GM06990 (cell line): ENCODE data around the gene ACE.
A peak's percentile ranks its signal among the peaks of the same experiment; 100 is the strongest.

ENCODE experiments used
- DNase-seq: peaks from one replicate; pipeline ENCODE4 v3.0.0-alpha.2; 2011; ENCODE audit not compliant: insufficient read length; ENCODE audit errors: extremely low read depth
- H3K27me3 ChIP-seq: replicated peaks from 2 replicates; pipeline ENCODE4 v1.6.0; 2011; ENCODE audit warnings: low read length; ENCODE audit not compliant: control insufficient read depth, insufficient read depth
- H3K36me3 ChIP-seq: 2 replicates; pipeline ENCODE4 v1.5.1; 2011; ENCODE audit warnings: low read length; ENCODE audit not compliant: control insufficient read depth, insufficient read depth
- H3K4me3 ChIP-seq: replicated peaks from 2 replicates; pipeline ENCODE4 v1.5.1; 2011; ENCODE audit warnings: low read depth, mild to moderate bottlenecking, control low read depth, low read length
- TF ChIP-seq, protein P1 (sequence below): IDR thresholded peaks from 2 replicates; pipeline ENCODE4 v1.5.1; 2011; ENCODE audit warnings: low read length, control low read depth, mild to moderate bottlenecking, inconsistent platforms; ENCODE audit not compliant: insufficient read depth, poor library complexity, severe bottlenecking

The ACE gene

GRCh38 chr17:63496663-63497400 lies 20.0 kb downstream of the ACE start:
- H3K36me3 ChIP-seq, result no peaks in the 10 kb centered on the region
- TF ChIP-seq, protein P1, sequence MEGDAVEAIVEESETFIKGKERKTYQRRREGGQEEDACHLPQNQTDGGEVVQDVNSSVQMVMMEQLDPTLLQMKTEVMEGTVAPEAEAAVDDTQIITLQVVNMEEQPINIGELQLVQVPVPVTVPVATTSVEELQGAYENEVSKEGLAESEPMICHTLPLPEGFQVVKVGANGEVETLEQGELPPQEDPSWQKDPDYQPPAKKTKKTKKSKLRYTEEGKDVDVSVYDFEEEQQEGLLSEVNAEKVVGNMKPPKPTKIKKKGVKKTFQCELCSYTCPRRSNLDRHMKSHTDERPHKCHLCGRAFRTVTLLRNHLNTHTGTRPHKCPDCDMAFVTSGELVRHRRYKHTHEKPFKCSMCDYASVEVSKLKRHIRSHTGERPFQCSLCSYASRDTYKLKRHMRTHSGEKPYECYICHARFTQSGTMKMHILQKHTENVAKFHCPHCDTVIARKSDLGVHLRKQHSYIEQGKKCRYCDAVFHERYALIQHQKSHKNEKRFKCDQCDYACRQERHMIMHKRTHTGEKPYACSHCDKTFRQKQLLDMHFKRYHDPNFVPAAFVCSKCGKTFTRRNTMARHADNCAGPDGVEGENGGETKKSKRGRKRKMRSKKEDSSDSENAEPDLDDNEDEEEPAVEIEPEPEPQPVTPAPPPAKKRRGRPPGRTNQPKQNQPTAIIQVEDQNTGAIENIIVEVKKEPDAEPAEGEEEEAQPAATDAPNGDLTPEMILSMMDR, result no peak
- H3K4me3 ChIP-seq, result no peak overlapping the region
- no peak for DNase-seq
- no peaks in the 10 kb centered on the region; the same call in 1 of the 2 replicates for H3K27me3 ChIP-seq

GRCh38 chr17:63497708-63498483 lies 21.0 kb downstream of the ACE start:
- Histone ChIP-seq H3K36me3 (no peaks in the 10 kb centered on the region), H3K27me3 (no peaks in the 10 kb centered on the region; the same call in 1 of the 2 replicates), H3K4me3 (no peak overlapping the region)
- DNase-seq, result no peak
- TF ChIP-seq, protein P1, result peak; percentile 26

DNA sequence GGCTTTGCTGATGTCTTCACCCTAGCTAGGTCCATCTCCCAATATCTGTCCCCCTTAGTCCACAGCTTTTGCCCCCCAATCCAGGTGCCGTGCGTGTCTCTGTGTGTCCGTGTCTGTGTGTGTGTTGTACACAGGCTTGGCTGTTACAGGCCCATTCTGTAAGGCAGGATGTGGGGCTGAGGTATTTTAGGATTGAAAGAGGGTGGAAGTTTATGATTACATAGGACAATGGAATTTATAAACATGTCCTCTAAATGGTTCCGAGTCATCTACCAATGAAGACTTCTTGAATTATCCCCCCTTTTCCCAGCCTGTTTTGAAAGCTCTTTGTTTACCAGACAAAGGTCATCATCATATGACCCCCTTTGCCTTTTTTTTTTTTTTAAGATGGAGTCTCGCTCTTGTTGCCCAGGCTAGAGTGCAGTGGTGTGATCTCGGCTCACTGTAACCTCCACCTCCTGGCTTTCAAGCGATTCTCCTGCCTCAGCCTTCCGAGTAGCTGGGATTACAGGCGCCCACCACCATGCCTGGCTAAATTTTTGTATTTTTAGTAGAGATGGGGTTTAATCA lies 21.9 kb downstream of the ACE start:
- Histone ChIP-seq H3K4me3 (no peak overlapping the region), H3K27me3 (no peaks in the 10 kb centered on the region; the same call in 1 of the 2 replicates), H3K36me3 (no peaks in the 10 kb centered on the region)
- TF ChIP-seq, protein P1, result no peak
- no peak for DNase-seq

- H3K27me3 ChIP-seq, result no peaks in the 10 kb centered on the region; the same call in 1 of the 2 replicates
- no peak overlapping the region for H3K4me3 ChIP-seq
- TF ChIP-seq, protein P1, result no peak
- H3K36me3 ChIP-seq, result no peaks in the 10 kb centered on the region
- DNase-seq, result no peak
Measured at GRCh38 chr17:63500543-63501390, 23.9 kb downstream of the ACE start.

DNA sequence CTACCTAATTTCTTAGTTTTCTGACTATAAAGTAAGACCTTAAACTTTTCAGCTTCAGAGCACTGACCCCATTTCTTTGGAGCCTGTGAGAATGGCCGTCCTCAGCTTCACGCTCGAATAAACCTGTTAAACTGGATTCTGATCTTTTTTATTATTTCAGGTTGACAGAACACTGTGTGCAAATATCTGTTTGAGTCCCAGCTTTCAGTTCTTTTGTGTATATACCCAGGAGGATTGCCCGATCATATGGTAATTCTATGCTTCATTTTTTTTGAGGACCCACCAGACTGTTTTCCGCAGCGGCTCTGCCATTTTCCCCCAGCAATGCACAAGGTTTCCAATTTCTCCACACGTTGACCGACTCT lies 26.5 kb downstream of the ACE start:
- Histone ChIP-seq H3K36me3 (no peaks in the 10 kb centered on the region), H3K4me3 (no peak overlapping the region), H3K27me3 (no peaks in the 10 kb centered on the region; the same call in 1 of the 2 replicates)
- TF ChIP-seq, protein P1, result no peak
- DNase-seq, result no peak
